ENCODE results near the gene RUFY3.
"Not testable (repeated sequence)": the region's sequence is repeated elsewhere in the genome, so short reads cannot be mapped to it uniquely, and the experiment has no call there.

RUFY3 gene

DNA sequence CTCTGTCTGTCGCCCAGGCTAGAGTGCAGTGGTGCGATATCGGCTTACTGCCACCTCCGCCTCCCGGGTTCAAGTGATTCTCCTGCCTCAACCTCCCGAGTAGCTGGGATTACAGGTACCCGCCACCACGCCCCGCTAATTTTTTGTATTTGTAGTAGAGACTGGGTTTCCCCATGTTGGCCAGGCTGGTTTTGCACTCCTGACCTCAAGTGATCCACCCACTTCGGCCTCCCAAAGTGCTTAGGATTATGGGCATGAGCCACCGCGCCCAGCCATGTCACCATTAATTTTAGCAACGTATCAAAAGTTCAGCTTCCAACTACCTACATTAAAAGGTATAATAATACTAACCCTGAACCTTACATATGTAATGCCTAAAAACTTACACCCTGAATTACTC, 34.4 kb upstream of the RUFY3 start:
- peak overlapping the region; percentile 85 for H3K27ac ChIP-seq
- TF ChIP-seq ZFX (IDR thresholded peaks at IDR 0.05) = no peak

GRCh38 chr4:70687821-70688794, 33.7 kb upstream of the RUFY3 start, which contains the start of gene UTP3:
Gene UTP3 (plus strand): TSS chr4:70688532. CDS start chr4:70688678, 146 bp downstream.
- H3K27ac ChIP-seq = peak within 1 kb of the TSS; percentile 85
- TF ChIP-seq ZFX (IDR thresholded peaks at IDR 0.05) = peak; percentile 83
- TF ChIP-seq, protein P1, sequence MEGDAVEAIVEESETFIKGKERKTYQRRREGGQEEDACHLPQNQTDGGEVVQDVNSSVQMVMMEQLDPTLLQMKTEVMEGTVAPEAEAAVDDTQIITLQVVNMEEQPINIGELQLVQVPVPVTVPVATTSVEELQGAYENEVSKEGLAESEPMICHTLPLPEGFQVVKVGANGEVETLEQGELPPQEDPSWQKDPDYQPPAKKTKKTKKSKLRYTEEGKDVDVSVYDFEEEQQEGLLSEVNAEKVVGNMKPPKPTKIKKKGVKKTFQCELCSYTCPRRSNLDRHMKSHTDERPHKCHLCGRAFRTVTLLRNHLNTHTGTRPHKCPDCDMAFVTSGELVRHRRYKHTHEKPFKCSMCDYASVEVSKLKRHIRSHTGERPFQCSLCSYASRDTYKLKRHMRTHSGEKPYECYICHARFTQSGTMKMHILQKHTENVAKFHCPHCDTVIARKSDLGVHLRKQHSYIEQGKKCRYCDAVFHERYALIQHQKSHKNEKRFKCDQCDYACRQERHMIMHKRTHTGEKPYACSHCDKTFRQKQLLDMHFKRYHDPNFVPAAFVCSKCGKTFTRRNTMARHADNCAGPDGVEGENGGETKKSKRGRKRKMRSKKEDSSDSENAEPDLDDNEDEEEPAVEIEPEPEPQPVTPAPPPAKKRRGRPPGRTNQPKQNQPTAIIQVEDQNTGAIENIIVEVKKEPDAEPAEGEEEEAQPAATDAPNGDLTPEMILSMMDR (conservative IDR thresholded peaks at IDR 0.05) = peak; percentile 97

- TF ChIP-seq ZFX (IDR thresholded peaks at IDR 0.05) = no peak
Measured at GRCh38 chr4:70688795-70689231, 33.0 kb upstream of the RUFY3 start.

GRCh38 chr4:70691661-70692060, 30.1 kb upstream of the RUFY3 start:
- TF ChIP-seq, protein P1 (conservative IDR thresholded peaks at IDR 0.05) = no peak
- no peak for TF ChIP-seq ZFX (IDR thresholded peaks at IDR 0.05)
- H3K27ac ChIP-seq = no peak overlapping the region

More at GRCh38 chr4:70688795-70689231, 33.0 kb upstream of the RUFY3 start:
- peak overlapping the region; percentile 85 for H3K27ac ChIP-seq

DNA sequence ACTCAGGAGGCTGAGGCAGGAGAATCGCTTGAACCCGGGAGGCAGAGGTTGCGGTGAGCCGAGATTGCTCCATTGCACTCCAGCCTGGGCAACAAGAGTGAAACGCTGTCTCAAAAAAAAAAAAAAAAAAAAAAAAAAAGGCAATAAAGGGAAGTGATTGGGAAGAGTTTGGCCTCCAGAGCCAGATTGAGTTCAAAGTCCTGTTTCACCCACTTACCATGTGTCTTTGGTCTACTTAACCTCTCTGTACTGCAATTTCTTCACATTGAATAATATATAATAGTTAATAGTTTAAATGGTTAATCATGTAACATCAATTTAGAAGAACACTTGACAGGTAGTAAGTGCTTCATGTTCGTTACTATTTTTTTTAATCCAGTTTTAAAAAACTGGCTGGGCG, 27.1 kb upstream of the RUFY3 start:
- not testable (repeated sequence) for H3K27ac ChIP-seq

GRCh38 chr4:70698435-70698834, 23.3 kb upstream of the RUFY3 start:
- not testable (repeated sequence) for H3K27ac ChIP-seq

- H3K27ac ChIP-seq = no peak overlapping the region
- TF ChIP-seq, protein P1 (conservative IDR thresholded peaks at IDR 0.05) = no peak
- no peak for TF ChIP-seq ZFX (IDR thresholded peaks at IDR 0.05)
Measured at GRCh38 chr4:70700712-70701111, 21.1 kb upstream of the RUFY3 start.

DNA sequence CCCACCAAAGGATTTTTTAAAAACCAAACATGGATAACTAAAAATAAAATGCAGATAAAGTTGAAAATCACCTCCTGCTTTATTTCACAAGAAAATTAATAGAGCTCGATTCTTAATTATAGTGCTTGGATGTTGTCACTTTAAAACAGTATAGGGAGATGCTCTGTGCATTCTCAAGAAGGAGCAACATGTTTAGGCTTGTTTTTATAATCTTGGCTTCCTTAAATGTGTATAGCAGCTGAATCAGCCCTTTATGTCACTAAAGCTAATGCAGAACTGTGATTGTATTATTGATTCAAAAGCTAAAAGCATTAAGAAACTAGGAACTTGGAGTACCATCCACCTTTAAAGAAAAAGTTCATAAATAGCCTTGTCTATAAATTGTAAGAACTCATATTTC, 20.5 kb upstream of the RUFY3 start:
- no peak overlapping the region for H3K27ac ChIP-seq

GRCh38 chr4:70702592-70702991, 19.2 kb upstream of the RUFY3 start:
- not testable (repeated sequence) for H3K27ac ChIP-seq

More for the DNA sequence above, 20.5 kb upstream of the RUFY3 start:
- TF ChIP-seq ZFX (IDR thresholded peaks at IDR 0.05) = no peak

- peak overlapping the region; percentile 87 for H3K27ac ChIP-seq
- TF ChIP-seq, protein P1 (conservative IDR thresholded peaks at IDR 0.05) = no peak
- TF ChIP-seq ZFX (IDR thresholded peaks at IDR 0.05) = no peak
Measured at GRCh38 chr4:70703619-70704214, 18.0 kb upstream of the RUFY3 start.
